HT1080 (cell line): ENCODE data around the gene SSH2. TPM values are rescaled to one million over a fixed set of nuclear protein-coding genes. Genes with fewer than 3 reads are reported as not detected.
"Not testable (repeated sequence)": the region's sequence is repeated elsewhere in the genome, so short reads cannot be mapped to it uniquely, and the experiment has no call there.

ENCODE experiments used
- DNase-seq: peaks from one replicate; pipeline ENCODE4 v3.0.0-alpha.2; 2015; ENCODE audit warnings: low read depth
- total RNA-seq: library from RNA; depleted of rRNA; stranded (reverse); fragments of >200 nt; shearing (Covaris generic); gene quantifications from 2 replicates; pipeline ENCODE4 v1.2.3, GENCODE V29; 2014

Gene SSH2
- total RNA-seq, 1 experiment from 2014 or later, result 15.8 TPM

DNA sequence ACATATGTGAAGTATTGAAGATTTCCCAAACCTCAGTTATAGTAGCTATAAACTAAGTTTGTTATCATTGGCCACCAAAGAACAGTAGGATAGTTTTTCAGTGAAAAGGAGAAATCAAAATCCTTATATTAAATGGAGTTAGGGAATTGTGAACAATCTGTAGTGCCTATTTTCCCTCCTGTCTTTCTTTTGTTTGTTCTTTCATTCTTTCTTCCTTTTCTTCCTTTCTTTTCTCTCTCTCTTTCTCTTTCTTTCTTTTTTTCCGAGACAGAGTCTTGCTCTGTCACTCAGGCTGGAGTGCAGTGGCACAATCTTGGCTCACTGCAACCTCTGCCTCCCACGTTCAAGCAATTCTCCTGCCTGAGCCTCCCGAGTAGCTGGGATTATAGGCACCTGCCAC is 48.8 kb downstream of the SSH2 start:
- no peak for DNase-seq

DNA sequence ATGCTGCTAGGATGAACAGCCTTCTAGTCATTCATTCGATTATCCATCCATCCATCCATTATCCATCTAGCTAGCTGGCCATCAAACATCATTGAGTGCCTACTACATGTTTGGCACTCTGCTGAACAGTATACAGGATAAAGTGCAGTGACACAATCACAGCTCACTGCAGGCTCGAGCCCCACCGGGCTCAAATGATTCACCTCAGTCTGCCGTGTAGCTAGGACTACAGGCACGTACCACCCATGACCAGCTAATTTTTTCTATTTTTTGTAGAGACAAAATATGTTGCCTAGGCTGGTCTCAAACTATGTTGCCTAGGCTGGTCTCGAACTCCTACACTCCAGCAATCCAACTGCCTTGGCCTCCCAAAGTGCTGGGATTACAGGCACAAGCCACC is 50.0 kb downstream of the SSH2 start:
- DNase-seq, result peak; percentile 53

DNA sequence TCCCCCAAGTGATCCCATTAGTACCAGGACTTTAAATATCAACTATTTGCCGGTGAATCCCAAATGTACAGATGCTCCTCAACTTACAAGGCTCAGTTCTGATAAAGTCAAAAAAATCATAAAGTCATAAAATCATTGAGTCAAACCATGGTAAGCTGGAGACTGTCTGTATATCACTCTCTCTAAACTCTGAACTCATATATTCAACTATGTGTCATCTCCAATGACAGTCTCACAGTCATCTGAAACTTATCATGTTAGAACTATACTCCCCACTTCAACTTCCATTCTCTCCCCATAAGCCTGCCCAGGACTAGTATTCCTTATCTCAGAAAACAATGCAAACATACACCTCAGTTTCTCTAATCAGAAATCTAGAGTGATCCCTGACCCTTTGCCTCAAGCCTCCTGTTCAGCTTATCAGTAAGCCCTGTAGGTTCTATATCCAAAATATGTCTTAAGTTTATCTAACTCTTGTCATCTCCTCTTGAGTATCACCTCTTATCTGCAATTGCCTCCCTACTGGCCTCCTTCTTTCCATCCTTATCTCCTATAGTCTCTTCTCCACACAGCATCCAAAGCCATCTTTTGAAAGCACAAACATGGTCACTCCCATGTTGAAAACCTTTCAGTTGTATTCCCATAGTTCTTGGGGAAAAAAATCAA is 55.0 kb downstream of the SSH2 start:
- DNase-seq, result no peak

DNA sequence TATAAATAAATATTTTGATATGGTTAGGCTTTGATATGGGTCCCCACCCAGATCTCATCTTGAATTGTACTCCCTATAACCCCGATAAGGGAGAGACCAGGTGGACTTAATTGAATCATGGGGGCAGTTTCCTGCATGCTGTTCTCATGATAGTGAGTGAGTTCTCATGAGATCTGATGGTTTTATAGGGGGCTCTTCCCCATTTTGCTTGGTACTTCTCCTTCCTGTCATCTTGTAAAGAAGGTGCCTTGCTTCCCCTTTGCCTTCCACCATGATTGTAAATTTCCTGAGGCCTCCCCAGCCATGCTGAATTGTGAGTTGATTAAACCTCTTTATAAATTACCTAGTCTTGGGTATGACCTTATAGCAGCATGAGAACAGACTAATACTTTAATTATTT is 55.7 kb downstream of the SSH2 start:
- not testable (repeated sequence) for DNase-seq

DNA sequence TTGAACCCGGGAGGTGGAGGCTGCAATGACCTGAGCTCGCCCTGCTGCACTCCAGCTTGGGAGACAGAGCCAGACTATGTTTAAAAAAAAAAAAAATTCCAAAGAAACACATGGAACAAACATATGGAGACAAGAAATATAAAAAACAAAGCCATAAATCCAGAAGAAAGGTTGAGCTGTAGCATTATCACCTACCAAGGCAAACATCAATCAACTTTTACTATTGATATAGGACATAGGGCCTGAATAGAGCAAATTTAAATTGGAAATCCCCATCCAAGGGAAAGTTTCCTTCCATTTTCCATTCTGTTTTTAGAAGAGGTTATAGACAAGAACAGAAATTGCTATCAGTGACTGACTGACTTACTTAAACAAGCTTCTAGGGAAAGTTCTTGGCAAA is 56.6 kb downstream of the SSH2 start:
- no peak for DNase-seq

DNA sequence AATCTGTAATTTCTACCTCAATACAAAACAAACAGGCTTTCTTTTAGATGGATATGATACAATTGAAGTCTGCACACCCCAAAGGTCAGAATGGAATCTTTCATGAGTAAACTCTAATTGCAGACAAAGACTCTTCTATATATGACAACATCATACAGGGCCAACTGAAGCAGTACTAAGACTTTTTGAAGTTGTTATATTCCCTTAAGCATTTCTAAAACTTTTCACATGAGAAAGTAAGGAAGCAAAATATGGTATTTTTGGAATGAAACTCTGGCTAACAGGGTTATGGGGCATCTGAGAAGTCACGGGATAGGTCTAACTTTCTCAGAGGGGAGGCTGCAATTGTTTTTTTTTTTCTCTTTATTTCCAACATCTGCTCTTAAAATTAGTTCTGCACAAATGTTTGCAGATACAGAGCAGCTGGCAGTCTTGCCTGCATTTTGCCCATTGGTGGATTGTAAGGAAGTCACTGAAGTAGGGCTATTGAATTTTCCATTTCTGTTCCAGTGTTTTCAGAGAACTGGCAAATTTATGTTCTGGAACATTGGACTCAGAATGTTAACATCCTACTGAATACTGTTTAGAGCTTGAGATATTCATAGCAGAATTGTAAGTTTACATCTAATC is 59.1 kb downstream of the SSH2 start:
- DNase-seq, result no peak

DNA sequence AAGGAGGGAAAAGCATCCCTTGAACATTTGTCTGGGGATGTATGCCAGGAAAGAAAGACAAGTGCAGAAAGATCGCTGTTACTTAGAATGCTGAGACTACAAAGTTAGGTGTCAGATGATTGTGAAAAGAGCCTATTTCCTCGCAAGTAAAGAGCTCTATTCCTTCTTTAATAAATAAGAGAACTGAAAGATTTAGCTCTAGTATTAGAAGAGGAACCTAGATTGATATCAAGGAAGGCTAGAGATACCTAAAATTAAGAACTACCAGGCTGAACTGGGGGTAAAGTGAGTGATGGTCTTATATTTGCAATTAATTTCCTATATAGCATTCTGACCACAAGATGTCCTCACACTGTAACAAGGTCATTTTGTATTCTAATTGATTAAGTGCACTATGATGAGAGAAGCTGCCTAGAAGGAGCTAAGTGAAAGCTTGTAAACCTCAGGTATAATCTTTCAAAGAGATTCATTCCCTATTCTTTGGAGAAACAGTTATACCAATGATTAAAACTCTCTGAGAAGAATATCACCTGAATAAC is 62.3 kb downstream of the SSH2 start:
- DNase-seq, result no peak

DNA sequence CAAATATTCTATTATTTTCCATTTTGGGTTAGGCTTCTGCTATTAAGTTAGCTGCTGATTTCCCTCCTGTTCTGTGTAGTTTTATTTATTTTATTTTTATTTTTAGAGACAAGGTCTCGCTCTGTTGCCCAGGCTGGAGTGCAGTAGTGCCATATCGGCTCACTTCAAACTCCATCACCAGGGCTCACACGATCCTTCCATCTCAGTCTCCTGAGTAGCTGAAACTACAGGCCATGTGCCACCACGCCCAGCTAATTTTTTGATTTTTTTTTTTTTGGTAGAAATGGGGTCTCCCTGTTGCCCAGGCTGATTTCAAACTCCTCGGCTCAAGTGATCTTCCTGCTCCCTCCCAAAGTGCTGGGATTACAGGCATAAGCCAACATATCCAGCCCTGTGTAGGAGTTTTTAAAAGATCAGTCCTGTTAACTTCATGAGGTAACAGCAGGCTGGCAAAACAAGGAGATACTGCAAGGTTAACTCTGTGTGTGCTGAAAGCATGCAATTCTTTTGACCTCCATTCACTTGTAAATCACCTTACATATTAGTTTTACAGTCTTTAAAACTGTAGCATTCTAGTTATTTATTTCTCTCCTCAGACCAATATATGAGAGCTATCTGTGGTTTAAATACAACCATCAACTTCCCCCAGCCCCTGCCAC is 63.2 kb downstream of the SSH2 start:
- DNase-seq, result no peak

DNA sequence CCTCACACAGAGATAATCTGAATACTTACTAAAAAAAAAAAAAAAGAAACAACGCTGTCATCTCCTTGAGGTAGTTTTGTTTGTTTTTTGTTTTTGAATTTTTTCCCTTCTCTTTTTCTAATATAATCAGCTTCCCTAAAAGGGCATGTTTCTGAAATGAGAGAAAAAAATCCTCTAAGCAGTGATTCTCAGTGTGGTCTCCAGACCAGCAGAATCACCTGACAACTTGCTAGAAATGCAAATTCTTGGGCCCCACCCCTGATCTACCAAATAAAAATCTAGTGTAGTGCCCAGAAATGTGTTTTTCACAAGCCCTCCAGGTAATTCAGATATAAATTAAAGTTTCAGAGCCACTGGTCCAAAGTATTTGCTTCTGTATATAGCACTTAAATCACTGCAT is 65.4 kb downstream of the SSH2 start:
- DNase-seq, result no peak

DNA sequence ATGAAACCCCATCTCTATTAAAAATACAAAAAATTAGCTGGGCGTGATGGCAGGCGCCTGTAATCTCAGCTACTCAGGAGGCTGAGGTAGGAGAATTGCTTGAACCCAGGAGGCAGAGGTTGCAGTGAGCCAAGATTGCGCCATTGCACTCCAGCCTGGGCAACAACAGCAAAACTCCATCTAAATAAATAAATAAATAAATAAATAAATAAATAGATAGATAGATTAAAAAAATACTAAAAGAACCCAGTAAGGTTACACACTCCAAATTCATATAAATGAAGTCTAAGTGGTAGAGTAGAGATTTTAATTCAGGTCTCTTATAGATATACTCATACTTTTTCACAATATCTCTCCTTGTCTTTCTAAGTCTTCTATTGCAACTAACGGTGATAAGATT is 65.9 kb downstream of the SSH2 start:
- DNase-seq, result not testable (repeated sequence)

DNA sequence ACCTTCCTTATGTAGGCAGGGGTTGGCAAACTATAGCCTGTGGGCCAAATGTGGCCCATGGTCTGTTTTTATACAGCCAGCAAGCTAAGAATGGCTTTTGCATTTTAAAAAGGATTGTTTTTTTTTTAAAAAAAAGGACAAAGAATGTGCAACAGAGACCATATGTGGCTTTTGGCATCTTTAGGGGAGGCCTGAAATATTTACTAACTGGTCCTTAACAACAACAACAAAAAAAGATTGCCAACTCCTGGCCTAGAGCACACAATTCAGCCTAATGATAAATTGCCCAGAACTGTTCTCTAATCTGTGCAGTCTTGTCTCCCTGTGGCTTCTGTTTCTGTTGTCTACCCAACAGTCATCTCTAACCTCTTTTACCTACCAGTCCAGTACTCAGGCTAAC is 67.1 kb downstream of the SSH2 start:
- DNase-seq, result no peak

DNA sequence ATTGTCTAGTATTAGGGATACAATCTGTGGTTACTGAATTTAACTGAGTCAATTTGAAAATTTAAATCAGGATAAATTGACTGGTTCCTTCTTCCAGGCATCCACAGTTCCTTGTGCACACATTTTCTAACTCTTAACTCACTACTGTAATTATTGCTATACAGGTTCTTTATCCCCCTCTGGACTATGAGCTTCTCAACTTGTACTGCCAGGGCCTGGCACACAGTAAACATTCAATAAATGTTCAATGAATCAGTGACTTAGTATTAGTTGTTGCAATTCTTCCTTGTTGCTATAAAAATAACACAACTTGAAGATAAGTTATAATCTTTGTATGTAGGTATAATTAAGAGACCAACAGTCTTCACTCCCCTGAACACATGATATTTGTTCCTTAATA is 67.9 kb downstream of the SSH2 start:
- no peak for DNase-seq

DNA sequence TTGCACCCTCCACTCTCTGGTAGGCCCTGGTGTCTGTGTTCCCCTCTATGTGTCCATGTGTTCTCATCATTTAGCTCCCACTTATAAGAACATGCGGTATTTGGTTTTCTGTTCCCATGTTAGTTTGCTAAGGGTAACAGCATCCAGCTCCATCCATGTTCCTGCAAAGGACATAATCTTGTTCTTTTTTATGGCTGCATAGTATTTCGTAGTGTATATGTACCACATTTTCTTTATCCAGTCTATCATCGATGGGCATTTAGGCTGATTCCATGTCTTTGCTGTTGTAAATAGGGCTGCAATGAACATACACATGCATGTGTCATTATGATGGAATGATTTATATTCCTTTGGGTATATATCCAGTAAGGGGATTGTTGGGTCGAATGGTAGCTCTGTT is 70.6 kb downstream of the SSH2 start:
- not testable (repeated sequence) for DNase-seq

DNA sequence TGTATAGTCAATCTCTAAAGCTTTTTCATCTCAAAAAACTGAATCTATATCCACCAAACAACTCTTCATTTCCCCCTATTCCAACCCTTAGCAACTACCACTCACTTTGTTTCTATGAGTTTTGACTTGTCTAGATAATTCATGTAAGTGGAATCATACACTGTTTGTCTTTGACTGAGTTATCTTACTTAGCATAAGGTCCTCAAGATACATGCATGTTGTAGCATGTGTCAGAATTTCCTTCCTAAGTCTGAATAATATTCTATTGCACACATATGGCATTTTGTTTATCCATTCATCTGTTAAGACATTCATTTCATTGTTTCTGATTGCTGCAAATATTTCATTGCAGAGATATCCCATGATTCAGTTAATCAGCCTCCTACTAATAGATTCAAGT is 72.2 kb downstream of the SSH2 start:
- no peak for DNase-seq

DNA sequence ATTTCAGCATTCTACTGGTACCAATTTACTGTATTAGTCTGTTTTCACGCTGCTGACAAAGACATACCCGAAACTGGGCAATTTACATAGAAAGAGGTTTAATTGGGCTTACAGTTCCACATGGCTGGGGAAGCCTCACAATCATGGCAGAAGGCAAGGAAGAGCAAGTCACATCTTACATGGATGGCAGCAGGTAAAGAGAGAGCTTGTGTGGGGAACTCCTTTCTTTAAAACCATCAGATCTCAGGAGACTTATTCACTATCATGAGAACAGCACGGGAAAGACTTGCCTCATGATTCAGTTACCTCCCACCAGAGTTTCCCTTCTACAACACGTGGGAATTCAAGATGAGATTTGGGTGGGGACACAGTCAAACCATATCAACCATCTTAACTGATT is 72.9 kb downstream of the SSH2 start:
- not testable (repeated sequence) for DNase-seq

DNA sequence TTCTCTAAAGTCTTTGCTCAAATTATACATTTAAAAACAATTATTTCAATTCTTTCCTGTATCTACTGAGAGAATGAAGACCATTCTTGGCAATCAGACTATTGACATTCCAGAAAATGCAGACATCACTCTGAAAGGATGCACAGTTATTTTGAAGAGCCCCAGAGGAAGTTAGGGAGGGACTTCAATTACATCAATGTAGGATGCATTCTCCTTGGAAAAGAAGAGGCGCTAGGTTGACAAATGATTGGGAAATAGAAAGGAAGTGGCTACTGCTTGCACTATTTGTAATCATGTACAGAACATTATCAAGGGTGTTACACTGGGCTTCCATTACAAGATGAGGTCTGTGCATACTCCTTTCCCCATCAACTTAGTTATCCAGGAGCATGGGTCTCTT is 74.3 kb downstream of the SSH2 start:
- peak; percentile 10 for DNase-seq

DNA sequence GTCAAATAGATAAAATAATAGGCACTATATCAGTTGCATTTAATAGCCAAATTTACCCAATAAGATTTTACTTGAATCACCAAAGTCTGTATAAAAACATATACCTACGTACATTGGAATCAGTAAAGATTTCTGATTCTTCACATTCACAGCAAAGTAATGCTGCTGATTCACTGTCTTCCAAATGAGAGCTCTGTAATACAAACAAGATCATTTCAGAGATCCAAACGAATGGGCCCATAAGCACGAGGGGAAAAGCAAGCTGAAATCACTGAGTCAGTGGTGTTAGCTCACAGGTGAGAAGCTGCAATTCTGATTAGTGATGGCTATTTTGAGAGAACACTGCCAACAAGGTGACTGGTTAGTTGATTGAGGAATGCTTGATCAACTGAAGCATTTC is 81.3 kb downstream of the SSH2 start:
- DNase-seq, result no peak

DNA sequence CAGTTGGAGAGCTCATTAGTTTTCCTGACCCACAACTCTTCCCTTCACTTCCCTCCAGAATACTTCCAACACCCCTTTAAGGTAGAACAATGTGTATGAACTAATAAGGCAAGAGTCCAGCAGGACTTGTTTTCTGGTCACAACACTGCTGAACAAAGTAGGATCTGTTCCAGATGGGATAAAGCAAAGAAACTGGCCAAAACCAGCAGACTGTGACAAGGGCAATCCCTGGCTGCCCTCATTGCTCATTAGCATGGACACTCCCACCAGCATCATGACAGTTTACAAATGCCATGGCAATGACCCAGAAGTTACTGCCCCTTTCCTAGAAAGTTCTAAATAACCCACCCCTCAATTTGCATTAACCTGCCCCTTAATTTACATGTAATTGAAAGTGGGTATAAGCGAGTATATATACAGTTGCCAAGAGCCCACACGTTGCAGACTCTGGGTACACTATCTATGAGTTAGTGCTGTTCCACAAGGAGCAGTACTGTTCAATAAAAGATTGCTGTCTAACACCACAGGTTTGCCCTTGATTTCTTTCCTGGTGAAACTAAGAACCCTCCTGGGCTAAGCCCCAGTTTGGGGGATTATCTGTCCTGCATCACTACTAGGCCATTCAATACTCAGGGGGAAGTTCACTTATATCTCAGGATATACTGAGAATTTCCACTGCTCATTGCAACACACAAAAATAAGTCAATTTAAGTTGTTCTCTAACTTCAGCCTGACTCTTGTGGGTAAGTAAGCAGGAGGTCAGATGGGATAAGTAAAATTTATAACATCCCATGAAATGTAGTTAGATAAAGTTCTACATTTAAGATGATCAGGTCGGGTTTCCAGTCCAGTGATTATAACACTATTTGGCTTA is 82.3 kb downstream of the SSH2 start:
- no peak for DNase-seq

DNA sequence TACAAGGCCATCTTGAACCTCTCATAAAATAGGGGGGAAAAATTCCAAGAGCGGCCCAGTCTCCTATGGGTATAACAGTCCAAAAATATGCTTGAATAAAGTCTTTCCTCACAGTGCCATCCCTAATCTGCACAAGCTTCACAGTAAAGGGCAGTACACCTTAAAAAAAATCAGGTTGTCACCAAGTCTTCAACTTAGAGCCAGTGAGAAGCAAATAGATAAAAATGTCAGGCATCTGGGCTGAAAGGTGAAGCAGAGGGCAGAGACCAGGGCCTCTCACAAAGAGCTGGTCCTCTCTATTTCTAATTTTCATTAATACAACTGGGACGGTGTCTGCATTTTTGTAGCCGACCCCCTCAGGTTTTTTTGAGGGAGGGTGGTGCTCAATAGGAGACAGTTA is 82.9 kb downstream of the SSH2 start:
- no peak for DNase-seq

DNA sequence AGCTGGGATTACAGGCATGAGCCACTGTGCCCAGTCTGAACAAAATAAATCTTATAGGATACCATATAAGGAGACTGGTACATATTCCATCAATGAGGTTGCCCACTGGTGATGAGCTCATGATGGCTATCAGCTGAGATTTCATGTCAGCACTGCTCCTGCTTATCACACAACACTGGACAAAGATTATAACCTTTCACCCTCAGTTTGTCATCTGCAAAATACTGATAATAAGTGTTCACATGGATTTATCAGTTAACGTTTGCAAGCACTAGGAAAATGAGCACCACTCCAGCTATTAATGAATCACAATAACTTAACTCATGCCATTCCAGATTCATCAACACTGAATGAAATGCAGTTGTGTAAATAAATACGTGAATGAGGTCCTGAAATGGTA is 83.7 kb downstream of the SSH2 start:
- DNase-seq, result no peak

DNA sequence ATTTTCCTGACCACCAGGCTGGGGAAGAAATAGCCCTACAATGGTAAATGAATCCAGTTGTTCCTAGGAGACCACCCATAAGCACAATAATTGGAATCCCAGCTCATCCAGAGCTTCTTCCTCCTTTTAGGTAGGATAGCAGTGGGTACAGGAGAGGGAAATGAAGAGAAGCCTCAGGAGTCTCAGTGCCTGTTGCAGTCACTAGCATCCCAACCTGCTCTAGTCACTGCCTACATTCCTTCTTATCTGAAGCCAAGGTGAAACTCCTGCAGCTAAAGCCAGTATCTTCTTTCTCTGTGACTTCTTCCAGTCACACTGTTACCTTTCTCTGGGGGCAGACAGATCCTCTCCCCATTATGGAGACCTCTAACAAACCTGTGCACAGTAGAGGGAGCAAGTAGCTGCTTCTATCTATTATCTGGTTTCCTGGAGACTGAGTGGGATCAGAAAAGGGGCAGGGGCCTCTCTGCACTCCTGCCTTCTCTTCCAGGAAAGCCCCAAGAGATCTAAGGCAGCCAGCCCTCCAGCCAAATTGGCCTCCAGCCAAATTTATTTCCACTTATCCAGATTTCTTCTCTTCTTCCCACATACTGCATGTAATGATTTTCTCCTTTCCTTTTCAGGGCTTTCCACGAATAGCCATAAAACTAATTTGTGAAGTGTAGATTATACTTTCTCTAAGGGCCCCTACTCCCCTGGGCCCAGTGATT is 85.5 kb downstream of the SSH2 start:
- DNase-seq, result no peak
